Upper lobe of left lung (tissue), 4 donors: ENCODE measurements around the gene PRND.

Experiments
- CTCF ChIP-seq, 6 experiments: fragments of 450-650 bp in 4 of 6; fragments of 200-600 bp in 2 of 6; sonication (generic) in 2 of 6; IDR thresholded peaks; one replicate each; pipeline ENCODE4 v1.5.1; 2016 to 2019; ENCODE audit warnings: antibody characterized with exemption in 6 of 6
- EP300 ChIP-seq, 4 donors: sonication (generic); formaldehyde crosslinking; IDR thresholded peaks; one replicate each; pipeline ENCODE4 v1.5.1; 2017; ENCODE audit warnings: antibody characterized with exemption in 4 of 4, control low read depth in 2 of 4
- POLR2A ChIP-seq, 4 donors: fragments of 450-650 bp; IDR thresholded peaks; one replicate each; pipeline ENCODE4 v1.5.1; 2016 to 2017; ENCODE audit warnings: antibody characterized with exemption in 4 of 4, mild to moderate bottlenecking in 2 of 4
- POLR2AphosphoS5 ChIP-seq, 2 donors: sonication (generic); formaldehyde crosslinking; IDR thresholded peaks; one replicate each; pipeline ENCODE4 v1.5.1; 2017; ENCODE audit warnings: antibody characterized with exemption in 2 of 2

- TF ChIP-seq POLR2A (IDR thresholded peaks at IDR 0.05), result no peak
- TF ChIP-seq CTCF (IDR thresholded peaks at IDR 0.05), result no peak
- no peak for TF ChIP-seq POLR2AphosphoS5 (IDR thresholded peaks at IDR 0.05)
- TF ChIP-seq EP300 (IDR thresholded peaks at IDR 0.05), result no peak
Measured at GRCh38 chr20:4717816-4718570, 3.7 kb upstream of the PRND start.
